GM19099 (cell line): Measurements from ENCODE around the gene EWSR1.

ENCODE experiments used
- POLR2A ChIP-seq: IDR thresholded peaks from 3 replicates; pipeline ENCODE4 v1.6.1; 2011; ENCODE audit warnings: low read depth; ENCODE audit not compliant: insufficient read length; ENCODE audit errors: extremely low read depth

The EWSR1 gene

DNA sequence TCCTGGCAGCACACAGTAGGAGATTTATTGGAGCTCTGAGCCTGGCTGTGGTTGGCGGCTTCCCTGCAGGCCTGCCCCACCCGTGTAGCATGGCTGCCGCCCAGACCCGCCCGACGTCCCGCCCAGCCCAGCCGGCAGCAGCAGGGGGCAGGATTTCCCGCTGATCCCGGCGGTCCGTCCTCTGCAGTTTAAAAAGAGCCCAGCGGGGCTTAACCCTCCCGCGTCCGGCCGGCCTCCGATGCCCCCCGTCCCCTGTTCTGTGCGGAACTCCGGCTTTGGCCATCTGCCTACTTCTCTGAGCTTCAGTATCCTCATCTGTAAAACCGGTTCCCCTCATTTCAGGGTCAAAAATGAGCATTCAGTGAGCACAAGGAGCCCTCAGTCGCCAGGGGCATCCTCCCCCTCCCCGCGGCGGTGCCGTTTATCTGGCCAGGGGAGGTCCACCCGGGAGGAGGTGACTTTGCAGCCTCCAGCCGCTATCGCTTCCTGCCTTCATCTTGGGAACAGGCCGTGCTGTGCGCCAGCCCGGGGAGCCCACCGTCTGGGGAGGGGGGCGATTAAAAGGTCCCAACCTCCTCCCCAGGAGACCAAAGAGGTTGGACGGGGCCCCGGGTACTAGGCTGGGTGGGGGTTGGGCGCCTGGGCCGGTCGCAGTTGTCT, 38.2 kb downstream of the EWSR1 start, which contains the start of gene GAS2L1:
Gene GAS2L1, plus strand, starts transcription at position 476 of the 660 bp plus-strand sequence. CDS start 1,456 bp downstream, outside the sequence.
- TF ChIP-seq POLR2A: no peak

DNA sequence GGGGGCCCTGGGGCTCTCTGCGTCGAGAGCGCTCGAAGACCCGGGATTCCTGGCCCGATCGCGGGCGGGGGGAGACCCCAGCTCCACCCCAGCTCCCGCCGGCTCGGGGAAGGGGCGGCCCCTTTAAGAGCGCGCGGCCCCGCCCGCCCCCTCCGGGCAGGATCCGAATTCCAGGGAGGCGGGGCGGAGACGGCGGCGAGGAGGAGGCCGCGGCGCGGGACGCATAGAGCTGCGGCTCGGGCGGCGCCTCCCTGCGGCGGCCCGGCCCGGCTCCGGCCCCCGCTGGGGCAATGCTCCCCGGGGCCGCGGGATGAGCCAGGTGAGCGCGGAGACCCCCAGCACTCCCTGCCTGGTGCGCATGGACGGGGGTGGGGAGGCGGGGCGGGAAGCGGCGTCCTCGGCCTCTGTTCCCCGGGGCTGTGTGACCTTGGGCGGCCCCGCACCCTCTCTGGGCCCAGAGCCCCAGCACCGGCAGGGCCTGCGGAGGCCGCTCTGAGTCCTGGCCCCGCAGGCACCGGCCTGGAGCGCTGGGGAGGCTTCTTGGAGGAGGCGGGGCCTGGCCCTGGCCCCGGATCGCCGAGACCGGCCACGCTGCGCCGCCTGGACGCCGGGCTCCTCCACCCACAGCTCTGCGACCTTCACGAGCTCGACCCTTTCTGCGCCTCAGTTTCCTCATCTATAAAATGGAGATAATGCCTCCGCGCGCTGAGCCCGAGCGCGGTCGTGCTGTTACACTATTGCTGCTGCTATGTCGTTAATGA, 38.9 kb downstream of the EWSR1 start:
- TF ChIP-seq POLR2A: no peak

DNA sequence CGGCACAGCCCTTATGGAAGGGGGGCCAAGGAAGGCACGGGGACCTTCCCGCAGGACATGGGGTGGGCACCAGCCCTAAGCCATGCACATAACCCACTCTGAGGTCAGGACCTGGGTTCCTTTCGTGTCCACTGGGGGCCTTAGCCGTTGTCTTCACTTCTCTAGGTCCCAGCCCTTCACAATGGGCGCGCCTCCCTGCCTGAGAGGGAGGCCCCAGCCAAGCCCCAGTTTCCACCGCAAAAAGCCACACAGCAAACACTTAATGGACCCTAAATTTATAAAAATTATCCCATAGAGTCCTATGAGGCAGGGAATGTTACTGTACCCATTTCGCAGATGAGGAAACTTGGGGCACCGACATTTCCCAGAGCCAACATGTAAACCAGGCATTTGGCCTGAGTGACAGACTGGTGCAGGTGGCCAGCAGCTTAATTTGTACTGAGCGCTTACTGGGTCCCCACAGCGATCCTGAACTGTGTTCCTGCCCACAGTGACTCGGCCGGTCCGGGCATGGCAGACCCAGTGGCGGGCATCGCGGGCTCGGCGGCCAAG, 39.6 kb downstream of the EWSR1 start:
- no peak for TF ChIP-seq POLR2A

DNA sequence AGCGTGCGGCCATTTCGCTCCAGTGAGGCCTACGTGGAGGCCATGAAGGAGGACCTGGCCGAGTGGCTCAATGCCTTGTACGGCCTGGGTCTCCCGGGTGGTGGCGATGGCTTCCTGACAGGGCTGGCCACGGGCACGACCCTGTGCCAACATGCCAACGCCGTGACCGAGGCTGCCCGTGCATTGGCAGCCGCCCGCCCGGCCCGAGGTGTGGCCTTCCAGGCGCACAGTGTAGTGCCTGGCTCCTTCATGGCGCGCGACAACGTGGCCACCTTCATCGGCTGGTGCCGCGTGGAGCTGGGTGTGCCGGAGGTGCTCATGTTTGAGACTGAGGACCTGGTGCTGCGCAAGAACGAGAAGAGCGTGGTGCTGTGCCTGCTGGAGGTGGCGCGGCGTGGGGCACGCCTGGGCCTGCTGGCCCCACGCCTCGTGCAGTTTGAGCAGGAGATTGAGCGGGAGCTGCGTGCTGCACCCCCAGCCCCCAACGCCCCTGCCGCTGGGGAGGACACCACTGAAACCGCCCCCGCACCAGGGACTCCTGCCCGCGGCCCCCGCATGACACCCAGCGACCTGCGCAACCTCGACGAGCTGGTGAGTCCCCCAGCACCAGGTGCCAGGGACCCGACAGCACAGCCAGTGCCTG, 40.2 kb downstream of the EWSR1 start:
- TF ChIP-seq POLR2A: no peak

DNA sequence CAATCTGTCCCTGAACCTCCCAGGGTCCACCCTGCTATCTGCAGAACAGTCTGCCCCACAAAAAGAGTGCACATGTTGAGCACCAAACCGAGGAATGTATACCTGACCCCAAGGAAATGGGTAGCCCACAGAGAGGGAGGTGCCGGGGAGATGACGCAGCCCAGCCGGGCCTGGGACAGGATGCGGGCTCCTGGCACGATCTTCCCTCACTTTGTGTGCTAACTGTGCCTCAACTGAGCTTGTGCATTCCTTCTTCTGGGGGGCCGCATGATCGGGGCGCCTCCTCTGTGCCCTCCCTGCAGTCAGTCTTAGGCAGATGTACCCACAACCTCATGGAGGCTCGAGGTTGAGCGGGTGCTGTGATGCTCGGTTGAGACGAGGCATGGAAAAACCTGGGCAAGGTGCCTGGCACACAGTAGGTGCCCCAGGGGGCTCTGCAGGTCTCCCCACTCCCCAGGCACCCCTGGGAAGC, 40.8 kb downstream of the EWSR1 start:
- no peak for TF ChIP-seq POLR2A

DNA sequence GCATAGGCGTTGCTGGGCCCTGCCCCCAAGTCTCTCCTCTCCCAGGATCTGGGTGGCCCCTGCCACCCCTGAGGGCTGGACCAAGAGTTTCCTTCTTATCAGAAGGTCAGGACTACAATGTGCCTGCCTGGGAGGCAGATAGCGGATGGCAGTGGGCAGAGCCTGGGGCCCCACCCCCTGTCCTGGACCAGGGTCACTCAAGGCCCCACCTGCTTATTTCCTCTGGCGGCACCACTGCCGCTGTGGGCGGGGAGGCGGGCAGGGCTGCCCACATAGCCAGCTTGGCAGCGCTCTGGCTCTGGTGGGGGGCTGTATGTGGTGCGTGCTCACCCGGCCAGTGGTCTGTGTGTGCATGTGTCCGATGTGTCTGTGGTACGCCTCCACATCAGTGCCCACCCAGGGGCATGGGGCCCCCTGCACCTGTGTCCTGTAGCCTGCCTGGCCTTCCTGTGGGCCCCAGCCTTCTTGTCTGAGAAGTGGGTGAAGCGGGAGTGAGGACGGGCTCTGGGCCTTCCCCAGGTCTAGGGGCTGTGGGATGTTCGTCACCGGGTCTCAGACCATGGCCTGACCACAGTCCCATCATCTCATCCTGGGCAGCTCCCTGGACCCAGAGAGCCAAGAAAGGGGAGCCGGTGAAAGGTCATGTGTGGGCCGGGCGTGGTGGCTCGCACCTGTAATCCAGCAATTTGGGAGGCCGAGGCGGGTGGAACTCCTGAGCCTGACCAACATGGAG, 41.4 kb downstream of the EWSR1 start:
- TF ChIP-seq POLR2A: no peak

DNA sequence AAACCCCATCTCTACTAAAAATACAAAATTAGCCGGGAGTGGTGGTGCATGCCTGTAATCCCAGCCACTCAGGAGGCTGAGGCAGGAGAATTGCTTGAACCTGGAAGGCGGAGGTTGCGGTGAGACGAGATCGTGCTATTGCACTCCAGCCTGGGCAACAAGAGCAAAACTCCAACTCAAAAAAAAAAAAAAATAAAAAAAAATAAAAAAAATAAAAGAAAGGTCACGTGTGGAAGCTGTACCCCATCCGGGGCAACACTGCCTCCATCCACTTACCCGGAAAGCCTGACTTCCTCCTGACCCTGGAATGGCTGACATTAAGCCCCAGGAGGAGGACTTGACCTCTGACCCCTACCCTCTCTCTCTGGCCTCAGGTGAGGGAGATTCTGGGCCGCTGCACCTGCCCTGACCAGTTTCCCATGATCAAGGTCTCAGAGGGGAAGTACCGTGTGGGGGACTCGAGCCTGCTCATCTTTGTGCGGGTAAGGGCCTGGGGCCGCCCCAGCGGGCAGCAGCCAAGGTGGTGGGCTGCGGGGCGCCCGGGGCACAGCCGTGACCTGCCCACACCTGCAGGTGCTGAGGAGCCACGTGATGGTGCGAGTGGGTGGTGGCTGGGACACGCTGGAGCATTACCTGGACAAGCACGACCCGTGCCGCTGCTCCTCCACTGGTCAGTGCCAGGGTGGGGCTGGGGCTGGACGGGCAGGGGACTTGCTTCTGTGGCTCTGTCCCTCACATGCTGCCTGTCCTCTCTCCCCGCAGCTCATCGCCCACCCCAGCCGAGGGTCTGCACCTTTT, 42.2 kb downstream of the EWSR1 start:
- no peak for TF ChIP-seq POLR2A

DNA sequence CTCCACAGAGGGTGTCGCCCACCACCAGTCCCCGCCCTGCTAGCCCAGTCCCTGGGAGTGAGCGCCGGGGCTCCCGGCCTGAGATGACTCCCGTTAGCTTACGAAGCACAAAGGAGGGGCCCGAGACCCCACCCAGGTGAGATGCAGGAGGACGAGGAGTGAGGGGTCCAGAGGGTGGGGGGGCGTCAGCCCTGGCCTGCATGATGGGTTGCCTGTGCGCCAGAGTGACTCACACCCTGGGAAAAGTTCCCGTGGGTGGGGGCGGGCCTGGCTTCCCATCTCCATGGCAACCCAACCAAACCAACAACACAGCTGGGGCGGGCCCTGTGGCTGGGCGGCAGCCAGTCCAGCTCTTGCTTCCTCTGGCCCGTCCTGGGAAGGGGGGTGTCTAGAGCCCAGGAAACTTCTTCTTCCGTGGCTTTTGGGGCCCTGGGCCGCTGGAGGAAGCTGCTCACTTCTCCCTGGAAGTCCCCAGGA, 42.8 kb downstream of the EWSR1 start:
- no peak for TF ChIP-seq POLR2A

DNA sequence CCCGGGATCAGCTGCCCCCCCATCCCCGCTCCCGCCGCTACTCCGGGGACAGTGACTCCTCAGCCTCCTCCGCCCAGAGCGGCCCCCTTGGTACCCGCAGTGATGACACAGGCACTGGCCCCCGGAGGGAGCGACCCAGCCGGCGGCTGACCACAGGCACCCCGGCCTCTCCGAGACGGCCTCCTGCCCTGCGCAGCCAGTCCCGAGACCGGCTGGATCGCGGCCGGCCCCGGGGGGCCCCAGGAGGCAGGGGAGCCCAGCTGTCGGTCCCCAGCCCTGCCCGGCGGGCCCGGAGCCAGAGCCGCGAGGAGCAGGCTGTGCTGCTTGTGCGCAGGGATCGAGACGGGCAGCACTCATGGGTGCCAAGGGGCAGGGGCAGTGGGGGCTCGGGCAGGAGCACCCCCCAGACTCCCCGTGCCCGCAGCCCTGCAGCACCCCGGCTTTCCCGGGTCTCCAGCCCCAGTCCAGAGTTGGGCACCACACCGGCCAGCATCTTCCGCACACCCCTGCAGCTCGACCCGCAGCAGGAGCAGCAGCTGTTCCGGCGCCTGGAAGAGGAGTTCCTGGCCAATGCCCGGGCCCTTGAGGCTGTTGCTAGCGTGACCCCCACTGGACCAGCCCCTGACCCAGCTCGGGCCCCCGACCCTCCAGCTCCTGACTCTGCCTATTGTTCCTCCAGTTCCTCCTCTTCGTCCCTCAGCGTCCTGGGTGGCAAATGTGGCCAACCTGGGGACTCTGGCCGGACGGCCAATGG, 43.6 kb downstream of the EWSR1 start:
- no peak for TF ChIP-seq POLR2A

DNA sequence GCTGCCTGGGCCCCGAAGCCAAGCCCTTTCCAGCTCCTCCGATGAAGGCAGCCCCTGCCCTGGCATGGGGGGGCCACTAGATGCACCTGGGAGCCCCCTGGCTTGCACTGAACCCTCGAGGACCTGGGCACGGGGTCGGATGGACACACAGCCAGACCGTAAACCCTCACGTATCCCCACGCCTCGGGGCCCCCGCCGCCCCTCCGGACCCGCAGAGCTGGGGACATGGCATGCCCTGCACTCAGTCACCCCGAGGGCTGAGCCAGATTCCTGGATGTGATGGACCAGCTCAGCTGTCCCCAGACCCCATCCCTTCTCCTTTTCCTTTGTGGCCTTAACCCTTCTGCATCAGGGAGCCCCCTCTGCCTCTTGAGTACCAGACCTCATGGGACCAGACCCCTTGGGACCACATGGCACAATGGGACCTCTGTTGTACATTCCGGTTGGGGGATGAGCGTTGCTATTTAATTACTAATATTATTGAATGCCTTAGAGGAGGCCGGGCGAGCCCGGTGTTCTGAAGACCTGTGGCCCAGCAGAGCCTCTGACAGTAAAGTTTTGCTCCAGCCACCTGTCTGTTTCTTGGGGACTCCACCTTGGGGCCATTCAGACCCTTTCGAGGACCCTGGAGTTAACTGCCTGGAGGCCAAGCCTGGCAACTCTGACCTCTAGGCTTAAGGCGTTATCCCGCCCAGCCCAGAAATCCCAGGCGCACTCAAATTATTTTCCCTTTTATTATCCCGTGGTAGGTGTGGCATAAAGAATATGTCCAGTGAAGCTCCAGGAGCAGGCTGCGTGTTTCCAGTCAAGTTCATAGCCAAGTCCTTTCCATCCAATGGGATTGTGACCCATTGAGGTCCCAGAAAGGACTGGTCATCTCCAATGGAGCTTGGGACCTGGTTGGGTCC, 44.4 kb downstream of the EWSR1 start:
- TF ChIP-seq POLR2A: no peak

DNA sequence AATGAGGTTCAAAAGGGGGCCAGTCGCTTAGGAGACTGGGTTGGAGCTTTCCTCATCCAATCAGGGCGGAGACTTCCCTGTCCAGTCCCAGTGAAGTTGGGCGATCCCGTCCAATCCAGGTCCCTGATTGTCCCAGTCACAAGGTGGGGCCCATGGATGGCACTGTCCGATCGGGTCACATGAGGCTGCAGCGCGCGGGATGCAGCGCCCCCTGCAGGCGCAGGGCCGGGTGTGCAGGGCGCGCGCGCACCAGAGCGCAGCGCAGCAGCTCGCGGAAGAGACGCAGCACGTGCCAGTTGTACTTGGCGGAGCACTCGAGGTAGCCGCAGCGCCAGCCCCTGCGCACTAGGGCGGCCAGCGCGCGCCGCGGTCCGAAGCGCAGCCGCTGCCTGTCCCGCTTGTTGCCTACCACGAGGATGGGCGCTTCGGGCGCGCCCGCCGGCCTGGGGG, 45.1 kb downstream of the EWSR1 start:
- TF ChIP-seq POLR2A: no peak
